IMR-90 (cell line): ENCODE measurements around the gene NFYC. TPM values are rescaled to one million over a fixed set of nuclear protein-coding genes. Genes with fewer than 3 reads are reported as not detected.
A peak's percentile ranks its signal among the peaks of the same experiment; 100 is the strongest.

Experiments used
- ATAC-seq: fragments of 200-7000 bp; cut with Tn5 transposase; 2 replicates; pipeline ENCODE4 v1.9.1; 2020; ENCODE audit warnings: low read depth, mild to moderate bottlenecking, moderate library complexity
- BruUV-seq: library from RNA; stranded (reverse); fragments of 400-500 nt; replicated peaks from 2 replicates; lab custom pipeline; 2021; lab: Mats Ljungman, UMichigan
- CTCF ChIA-PET: fragments of 300-600 bp; formaldehyde crosslinking; extraction: SDS; loops from one replicate; lab custom pipeline; 2021; ENCODE audit warnings: antibody characterized with exemption; lab: Yijun Ruan, JAX
- POLR2A ChIA-PET: fragments of 300-600 bp; sonication (Branson Sonifier 250); formaldehyde crosslinking; loops from one replicate; lab custom pipeline; 2022; ENCODE audit warnings: antibody characterized with exemption; ENCODE audit not compliant: unreplicated experiment; lab: Charles Lee
- DNase-seq: peaks from one replicate; pipeline ENCODE4 v3.0.0; 2013
- H2AFZ ChIP-seq: replicated peaks from 2 replicates; pipeline ENCODE3; 2013; ENCODE audit warnings: low read length, mild to moderate bottlenecking; ENCODE audit not compliant: poor library complexity
- H2AK5ac ChIP-seq: 2 replicates; pipeline ENCODE4 v1.6.1; 2013; ENCODE audit warnings: low read depth, low read length, inconsistent platforms
- H2AK9ac ChIP-seq: replicated peaks from 2 replicates; pipeline ENCODE3; 2013; ENCODE audit warnings: mild to moderate bottlenecking, low read depth, low read length, moderate library complexity; ENCODE audit not compliant: poor library complexity
- H2BK120ac ChIP-seq: 2 replicates; pipeline ENCODE4 v1.6.1; 2013; ENCODE audit warnings: low read depth, low read length, inconsistent platforms
- H2BK15ac ChIP-seq: 3 replicates; pipeline ENCODE4 v1.6.1; 2013; ENCODE audit warnings: low read depth, low read length, inconsistent platforms
- H2BK20ac ChIP-seq: 2 replicates; pipeline ENCODE4 v1.6.1; 2013; ENCODE audit warnings: low read depth, mild to moderate bottlenecking, inconsistent platforms, low read length, moderate library complexity
- H2BK5ac ChIP-seq: 2 replicates; pipeline ENCODE4 v1.6.1; 2013; ENCODE audit warnings: mild to moderate bottlenecking, low read depth, low read length, inconsistent platforms; ENCODE audit not compliant: poor library complexity, severe bottlenecking
- H3K14ac ChIP-seq: replicated peaks from 2 replicates; pipeline ENCODE4 v1.6.1; 2013; ENCODE audit warnings: low read depth, low read length, inconsistent platforms
- H3K18ac ChIP-seq: 2 replicates; pipeline ENCODE4 v1.6.1; 2013; ENCODE audit warnings: low read depth, low read length, control low read depth
- H3K23ac ChIP-seq: 2 replicates; pipeline ENCODE4 v1.6.1; 2013; ENCODE audit warnings: low read depth, low read length, inconsistent platforms
- H3K27ac ChIP-seq: 2 replicates; pipeline ENCODE4 v1.5.1; 2013; ENCODE audit warnings: mild to moderate bottlenecking, control low read depth, low read length; ENCODE audit not compliant: insufficient read depth
- H3K27me3 ChIP-seq: 2 replicates; pipeline ENCODE4 v1.6.1; 2013; ENCODE audit warnings: low read length; ENCODE audit not compliant: control insufficient read depth, insufficient read depth
- H3K36me3 ChIP-seq: 2 replicates; pipeline ENCODE4 v1.6.1; 2013; ENCODE audit warnings: low read length, mixed read lengths; ENCODE audit not compliant: control insufficient read depth, insufficient read depth
- H3K4ac ChIP-seq: 2 replicates; pipeline ENCODE4 v1.6.1; 2013; ENCODE audit warnings: low read depth, low read length, inconsistent platforms
- H3K4me1 ChIP-seq: 2 replicates; pipeline ENCODE4 v1.6.1; 2013; ENCODE audit warnings: low read length, mixed read lengths; ENCODE audit not compliant: control insufficient read depth, insufficient read depth
- H3K4me2 ChIP-seq: 2 replicates; pipeline ENCODE4 v1.6.1; 2013; ENCODE audit warnings: low read depth, mild to moderate bottlenecking, control low read depth, low read length, moderate library complexity
- H3K4me3 ChIP-seq: 2 replicates; pipeline ENCODE4 v1.5.1; 2013; ENCODE audit warnings: low read depth, mild to moderate bottlenecking, control low read depth, low read length, moderate library complexity; ENCODE audit not compliant: insufficient read depth
- H3K56ac ChIP-seq: 2 replicates; pipeline ENCODE4 v1.6.1; 2013; ENCODE audit warnings: low read length, inconsistent platforms; ENCODE audit not compliant: insufficient read depth; ENCODE audit errors: extremely low read depth
- H3K79me1 ChIP-seq, 2 experiments: 2 replicates each; pipeline ENCODE4 v1.6.1; 2013; ENCODE audit warnings: low read length in 2 of 2, inconsistent platforms in 1 of 2, low read depth in 1 of 2
- H3K9ac ChIP-seq: 2 replicates; pipeline ENCODE4 v1.6.1; 2013; ENCODE audit warnings: low read depth, low read length, control low read depth
- H3K9me1 ChIP-seq: 2 replicates; pipeline ENCODE4 v1.6.1; 2013; ENCODE audit warnings: low read length, inconsistent platforms; ENCODE audit not compliant: insufficient read depth
- H3K9me3 ChIP-seq: 2 replicates; pipeline ENCODE4 v1.6.1; 2013; ENCODE audit warnings: low read length; ENCODE audit not compliant: control insufficient read depth, insufficient read depth
- H4K20me1 ChIP-seq: 2 replicates; pipeline ENCODE4 v1.6.1; 2013; ENCODE audit warnings: low read length, inconsistent platforms; ENCODE audit not compliant: insufficient read depth
- H4K5ac ChIP-seq: 2 replicates; pipeline ENCODE4 v1.6.1; 2013; ENCODE audit warnings: mild to moderate bottlenecking, low read depth, low read length, control low read depth
- H4K8ac ChIP-seq, 2 experiments: 2 replicates each; pipeline ENCODE4 v1.6.1; 2013; ENCODE audit warnings: low read depth in 2 of 2, low read length in 2 of 2, control low read depth in 1 of 2, inconsistent platforms in 1 of 2
- H4K91ac ChIP-seq: 2 replicates; pipeline ENCODE4 v1.6.1; 2013; ENCODE audit warnings: low read depth, low read length, inconsistent platforms; ENCODE audit not compliant: insufficient read depth
- MXI1 ChIP-seq: IDR thresholded peaks from 2 replicates; pipeline ENCODE4 v1.6.1; 2012; ENCODE audit warnings: low read depth, mild to moderate bottlenecking, low read length, moderate library complexity, borderline replicate concordance
- NFE2L2 ChIP-seq: fragments of 150-350 bp; IDR thresholded peaks from 2 replicates; pipeline ENCODE4 v1.6.1; 2016; ENCODE audit warnings: low read depth, mild to moderate bottlenecking, low read length
- WGBS, 2 experiments: methylation state at CpG; one replicate each; pipeline versions ENCODE4 v1.1.5 to v1.1.7; 2013; ENCODE audit warnings: missing lambda C conversion rate in 2 of 2; ENCODE audit not compliant: insufficient read length in 1 of 2; ENCODE audit errors: extremely low coverage in 2 of 2; 5-methylcytosine and 5-hydroxymethylcytosine counted together
- dilution Hi-C: fragments of 300-500 bp; cut with HindIII; formaldehyde crosslinking; loops from one replicate; pipeline ENCODE4 v1.14.3; 2018; ENCODE audit warnings: low sequenced_read_pairs; ENCODE audit not compliant: unreplicated experiment
- in situ Hi-C: fragments of 300-500 bp; cut with MboI; formaldehyde crosslinking; loops from 3 replicates; pipeline ENCODE4 v1.14.3; 2019; ENCODE audit warnings: low sequenced_read_pairs, inconsistent platforms, mixed read lengths
- intact Hi-C: fragments of 100-400 bp; cut with micrococcal nuclease; formaldehyde crosslinking; loops from 2 replicates; pipeline ENCODE4 v1.10.0; 2022
- polyA plus RNA-seq, 3 experiments: library from polyadenylated mRNA; depleted of rRNA; stranded (reverse); fragments of >200 nt; gene quantifications; 2 replicates each; pipeline ENCODE4 v1.2.3, GENCODE V29; 2012; ENCODE audit warnings: low replicate concordance in 1 of 3
- total RNA-seq: library from RNA; depleted of rRNA; stranded (reverse); fragments of >200 nt; gene quantifications from 2 replicates; pipeline ENCODE4 v1.2.3, GENCODE V29; 2012

Gene NFYC
- total and polyA plus RNA-seq, 2 of the 4 experiments (the other 2 are of a cell fraction) = 45.2 to 62.2 TPM

- no peak within 1 kb of the TSS for H2BK15ac ChIP-seq
- DNase-seq (peak; percentile 8), ATAC-seq (peak; percentile 99)
- peak within 1 kb of the TSS in 1 of 2 experiments; percentile 40; a peak in 1 of 4 replicates for H4K8ac ChIP-seq
- no peak within 1 kb of the TSS for H2BK5ac ChIP-seq
- H3K36me3 ChIP-seq = no peaks in the 10 kb centered on the region
- H3K4me1 ChIP-seq = no peaks in the 10 kb centered on the region; the same call in 1 of the 2 replicates
- peak within 1 kb of the TSS; percentile 49 for H3K4me3 ChIP-seq
- 1% methylated on average over 21 of the region's 59 CpGs; no CpG with 5 or more reads in 1 of the 2 experiments for WGBS, 2 experiments
- H3K9ac ChIP-seq = no peak within 1 kb of the TSS
- no peak for TF ChIP-seq MXI1
- no peak for TF ChIP-seq NFE2L2
- no peak within 1 kb of the TSS for H4K5ac ChIP-seq
- no peak within 1 kb of the TSS for H2BK120ac ChIP-seq
- H4K91ac ChIP-seq = no peak within 1 kb of the TSS
- no TSS peak for BruUV-seq
- H3K18ac ChIP-seq = no peak within 1 kb of the TSS
- H3K23ac ChIP-seq = no peak within 1 kb of the TSS; the same call in 1 of the 2 replicates
- ChIA-PET CTCF (interaction anchor here (0.5 kb wide), 1 partner anchor 149 kb away, joined by 4 read pairs; no protein-coding TSS in a partner anchor), POLR2A (interaction anchor here (0.6 kb wide), 1 partner anchor 121 kb away, joined by 4 read pairs; no protein-coding TSS in a partner anchor)
- no peak within 1 kb of the TSS for H2BK20ac ChIP-seq
- H4K20me1 ChIP-seq = no peaks in the 10 kb centered on the region
- peak within 1 kb of the TSS; percentile 56 for H2AK9ac ChIP-seq
- dilution Hi-C loops (no loop called here), intact Hi-C loops (loop anchor here (5.0 to 10.0 kb wide), 2 partner anchors 131 to 523 kb away; partner anchors contain the start of gene ZNF684), in situ Hi-C loops (no loop called here)
- no peak within 1 kb of the TSS for H3K14ac ChIP-seq
- no peak within 1 kb of the TSS for H3K4ac ChIP-seq
- H3K9me1 ChIP-seq = no peaks in the 10 kb centered on the region; the same call in 1 of the 2 replicates
- H2AFZ ChIP-seq = peak within 1 kb of the TSS; percentile 89
- H3K56ac ChIP-seq = no peak within 1 kb of the TSS
- H2AK5ac ChIP-seq = no peak within 1 kb of the TSS
- H3K4me2 ChIP-seq = peak within 1 kb of the TSS; percentile 19
- H3K27ac ChIP-seq = no peak within 1 kb of the TSS
- H3K27me3 ChIP-seq = peaks cover 23% of the 10 kb centered on the region
- H3K79me1 ChIP-seq = no peaks in the 10 kb centered on the region
- H3K9me3 ChIP-seq = no peaks in the 10 kb centered on the region
Measured at GRCh38 chr1:40665335-40666171, 26.0 kb upstream of the NFYC start, which contains the start of gene RIMS3. TSS of gene RIMS3 (minus strand) at chr1:40665682. CDS start at chr1:40641925, 23,757 bp downstream.
